GM12891 (cell line): ENCODE data around the gene NEDD4L.

Source experiments
- POLR2A ChIP-seq: IDR thresholded peaks from 2 replicates; pipeline ENCODE4 v1.6.1; 2011; ENCODE audit warnings: low read depth, low read length, control low read depth
- POLR2AphosphoS5 ChIP-seq: IDR thresholded peaks from 2 replicates; pipeline ENCODE4 v1.6.1; 2011; ENCODE audit warnings: low read depth, low read length, control low read depth
- SPI1 ChIP-seq: IDR thresholded peaks from 2 replicates; pipeline ENCODE4 v1.6.1; 2011; ENCODE audit warnings: low read depth, low read length, control low read depth
- TAF1 ChIP-seq: IDR thresholded peaks from 2 replicates; pipeline ENCODE4 v1.6.1; 2011; ENCODE audit warnings: low read depth, low read length, control low read depth

DNA sequence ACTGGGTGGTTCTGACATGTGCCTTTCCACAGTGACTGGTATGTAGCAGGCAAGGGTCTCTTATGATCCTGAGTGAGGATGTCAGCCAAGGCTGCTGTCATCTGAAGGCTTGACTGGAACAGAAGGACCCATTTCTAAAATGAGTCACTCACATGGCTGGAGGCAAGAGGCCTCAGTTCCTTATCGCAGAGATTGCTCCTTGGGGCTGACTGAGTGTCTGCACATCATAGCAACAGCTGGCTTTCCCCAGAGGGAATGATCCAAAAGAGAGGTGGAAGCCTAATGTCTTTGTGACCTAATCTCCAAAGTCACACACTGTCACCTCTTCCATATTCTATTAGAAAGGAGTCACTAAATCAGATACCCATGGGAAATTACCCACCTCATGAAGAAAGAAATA lies 114.0 kb downstream of the NEDD4L start:
- TF ChIP-seq POLR2AphosphoS5 (no peak), POLR2A (no peak), TAF1 (no peak), SPI1 (no peak)
